SK-N-SH treated with all-trans-retinoic acid at 6 μM for 48 hours (cell line): ENCODE results near the gene CLDN14.

Experiments used
- BACH2 ChIP-seq: fragments of 250-450 bp; sonication (Bioruptor Pico); IDR thresholded peaks from 2 replicates; pipeline ENCODE4 v1.9.0; 2021; ENCODE audit warnings: mild to moderate bottlenecking, borderline replicate concordance
- CSDC2 ChIP-seq: fragments of 250-450 bp; sonication (Bioruptor Pico); IDR thresholded peaks from 2 replicates; pipeline ENCODE4 v1.5.0; 2020; ENCODE audit warnings: mild to moderate bottlenecking, moderate library complexity
- ISL1 ChIP-seq: fragments of 250-450 bp; sonication (Bioruptor Pico); IDR thresholded peaks from 2 replicates; pipeline ENCODE4 v2.1.2; 2022; ENCODE audit warnings: mild to moderate bottlenecking, moderate library complexity
- OSR1 ChIP-seq: fragments of 250-450 bp; sonication (Bioruptor Pico); IDR thresholded peaks from 2 replicates; pipeline ENCODE4 v1.8.0; 2022; ENCODE audit warnings: moderate library complexity, mild to moderate bottlenecking, inconsistent platforms
- PATZ1 ChIP-seq: fragments of 250-450 bp; sonication (Bioruptor Pico); IDR thresholded peaks from 2 replicates; pipeline ENCODE4 v1.8.0; 2020; ENCODE audit warnings: mild to moderate bottlenecking, moderate library complexity, borderline replicate concordance
- POU6F1 ChIP-seq: fragments of 250-450 bp; sonication (Bioruptor Pico); IDR thresholded peaks from 2 replicates; pipeline ENCODE4 v1.8.0; 2021; ENCODE audit warnings: low read depth, mild to moderate bottlenecking, moderate library complexity, borderline replicate concordance
- PPARA ChIP-seq: fragments of 250-450 bp; sonication (Bioruptor Pico); IDR thresholded peaks from 2 replicates; pipeline ENCODE4 v1.5.0; 2020; ENCODE audit warnings: mild to moderate bottlenecking, borderline replicate concordance
- SNAI2 ChIP-seq: fragments of 250-450 bp; sonication (Bioruptor Pico); IDR thresholded peaks from 2 replicates; pipeline ENCODE4 v1.5.0; 2020; ENCODE audit warnings: mild to moderate bottlenecking, moderate library complexity
- TCF4 ChIP-seq: fragments of 250-450 bp; sonication (Bioruptor Pico); IDR thresholded peaks from 2 replicates; pipeline ENCODE4 v1.8.0; 2021; ENCODE audit warnings: mild to moderate bottlenecking, moderate library complexity, borderline replicate concordance
- ZFP3 ChIP-seq: fragments of 250-450 bp; sonication (Bioruptor Pico); IDR thresholded peaks from 2 replicates; pipeline ENCODE4 v1.5.0; 2020; ENCODE audit warnings: mild to moderate bottlenecking, moderate library complexity
- ZFP30 ChIP-seq: fragments of 450-650 bp; formaldehyde crosslinking; IDR thresholded peaks from 2 replicates; pipeline ENCODE4 v1.5.0; 2022; ENCODE audit warnings: mild to moderate bottlenecking, moderate library complexity
- ZNF565 ChIP-seq: fragments of 450-650 bp; formaldehyde crosslinking; conservative IDR thresholded peaks from 2 replicates; pipeline ENCODE4 v1.5.0; 2020; ENCODE audit warnings: low read depth, mild to moderate bottlenecking, moderate library complexity
- ZNF70 ChIP-seq: fragments of 450-650 bp; formaldehyde crosslinking; IDR thresholded peaks from 2 replicates; pipeline ENCODE4 v1.5.0; 2020; ENCODE audit warnings: mild to moderate bottlenecking, moderate library complexity

GRCh38 chr21:36489776-36490165 is 9.8 kb upstream of the CLDN14 start:
- no peak for TF ChIP-seq ZNF70
- no peak for TF ChIP-seq PPARA (CRISPR knock-in tag)
- TF ChIP-seq POU6F1 (CRISPR knock-in tag) = no peak
- no peak for TF ChIP-seq BACH2 (CRISPR knock-in tag)
- TF ChIP-seq CSDC2 = no peak
- TF ChIP-seq ZNF565 (CRISPR knock-in tag) = no peak
- TF ChIP-seq ZFP3 (CRISPR knock-in tag) = no peak
- TF ChIP-seq OSR1 (CRISPR knock-in tag) = no peak
- TF ChIP-seq TCF4 (CRISPR knock-in tag) = no peak
- TF ChIP-seq PATZ1 (CRISPR knock-in tag) = no peak
- no peak for TF ChIP-seq SNAI2 (CRISPR knock-in tag)
- TF ChIP-seq ZFP30 (CRISPR knock-in tag) = no peak
- no peak for TF ChIP-seq ISL1 (CRISPR knock-in tag)
